Parathyroid adenoma (tissue), 2 donors: Measurements from ENCODE around the gene DPH7.
A peak's percentile ranks its signal among the peaks of the same experiment; 100 is the strongest.
"Not testable (repeated sequence)": the region's sequence is repeated elsewhere in the genome, so short reads cannot be mapped to it uniquely, and the experiment has no call there.

ENCODE experiments used
- H2AFZ ChIP-seq: fragments of 300-600 bp; sonication (generic); one replicate; pipeline ENCODE4 v1.7.0; 2017; ENCODE audit warnings: antibody characterized with exemption, mild to moderate bottlenecking
- H3K27ac ChIP-seq: fragments of 300-600 bp; sonication (generic); one replicate; pipeline ENCODE4 v1.7.0; 2017
- H3K27me3 ChIP-seq: fragments of 300-600 bp; sonication (generic); one replicate; pipeline ENCODE4 v1.7.0; 2017; ENCODE audit warnings: low read length; ENCODE audit not compliant: control insufficient read depth, insufficient read depth
- H3K36me3 ChIP-seq: fragments of 300-600 bp; sonication (generic); one replicate; pipeline ENCODE4 v1.7.0; 2017; ENCODE audit warnings: low read length; ENCODE audit not compliant: control insufficient read depth, insufficient read depth
- H3K4me1 ChIP-seq: fragments of 300-600 bp; sonication (generic); one replicate; pipeline ENCODE4 v1.7.0; 2017; ENCODE audit warnings: control low read depth
- H3K4me2 ChIP-seq: fragments of 300-600 bp; sonication (generic); one replicate; pipeline ENCODE4 v1.7.0; 2017; ENCODE audit warnings: low read length
- H3K4me3 ChIP-seq: fragments of 300-600 bp; sonication (generic); one replicate; pipeline ENCODE4 v1.7.0; 2017; ENCODE audit warnings: low read depth, low read length
- H3K79me2 ChIP-seq: fragments of 300-600 bp; sonication (generic); one replicate; pipeline ENCODE4 v1.7.0; 2017; ENCODE audit warnings: control low read depth
- H3K9ac ChIP-seq: fragments of 300-600 bp; sonication (generic); one replicate; pipeline ENCODE4 v1.7.0; 2017; ENCODE audit warnings: mild to moderate bottlenecking
- H3K9me3 ChIP-seq: fragments of 300-600 bp; sonication (generic); one replicate; pipeline ENCODE4 v1.7.0; 2017; ENCODE audit warnings: low read length; ENCODE audit not compliant: control insufficient read depth
- CTCF ChIP-seq: fragments of 300-600 bp; sonication (generic); IDR thresholded peaks from one replicate; pipeline ENCODE4 v1.7.0; 2017; ENCODE audit warnings: antibody characterized with exemption, mild to moderate bottlenecking
- donor health status: primary hyperparathyroidism.

Gene DPH7

GRCh38 chr9:137551264-137552021 is 27.3 kb downstream of the DPH7 start, which contains the start of gene MRPL41:
MRPL41 (plus strand) TSS chr9:137551879; CDS start chr9:137552082, 203 bp downstream.
- H3K27me3 ChIP-seq = no peaks in the 10 kb centered on the region
- H3K27ac ChIP-seq = peak within 1 kb of the TSS; percentile 49
- H3K9ac ChIP-seq = no peak within 1 kb of the TSS
- no peaks in the 10 kb centered on the region for H3K36me3 ChIP-seq
- peak within 1 kb of the TSS; percentile 75 for H3K4me3 ChIP-seq
- no peaks in the 10 kb centered on the region for H3K79me2 ChIP-seq
- H3K4me1 ChIP-seq = no peaks in the 10 kb centered on the region
- H2AFZ ChIP-seq = peak within 1 kb of the TSS; percentile 79
- no peaks in the 10 kb centered on the region for H3K9me3 ChIP-seq
- TF ChIP-seq CTCF = peak; percentile 29
- peak within 1 kb of the TSS; percentile 96 for H3K4me2 ChIP-seq

GRCh38 chr9:137550958-137551263 is 27.8 kb downstream of the DPH7 start:
- peak overlapping the region; percentile 76 for H3K4me2 ChIP-seq
- H3K4me3 ChIP-seq = peak overlapping the region; percentile 53
- H3K36me3 ChIP-seq, H3K27me3 ChIP-seq, H3K4me1 ChIP-seq, H3K79me2 ChIP-seq, H3K9ac ChIP-seq, H3K9me3 ChIP-seq, H3K27ac ChIP-seq: not testable (repeated sequence)
- H2AFZ ChIP-seq = peak overlapping the region; percentile 79

- H3K4me1 ChIP-seq = no peaks in the 10 kb centered on the region
- H2AFZ ChIP-seq = peak within 1 kb of the TSS; percentile 80
- H3K27ac ChIP-seq = peak within 1 kb of the TSS; percentile 69
- no peaks in the 10 kb centered on the region for H3K27me3 ChIP-seq
- no peaks in the 10 kb centered on the region for H3K9me3 ChIP-seq
- no peaks in the 10 kb centered on the region for H3K36me3 ChIP-seq
- H3K4me3 ChIP-seq = peak within 1 kb of the TSS; percentile 53
- H3K79me2 ChIP-seq = no peaks in the 10 kb centered on the region
- no peak within 1 kb of the TSS for H3K9ac ChIP-seq
- peak within 1 kb of the TSS; percentile 88 for H3K4me2 ChIP-seq
- TF ChIP-seq CTCF = no peak
Observed at GRCh38 chr9:137550231-137550621, 28.5 kb downstream of the DPH7 start, which contains the start of gene PNPLA7. PNPLA7 (minus strand) TSS chr9:137550402; CDS start chr9:137550197, 205 bp downstream.

- no peak overlapping the region for H3K4me2 ChIP-seq
- H3K4me1 ChIP-seq = no peaks in the 10 kb centered on the region
- TF ChIP-seq CTCF = no peak
- H3K27me3 ChIP-seq = no peaks in the 10 kb centered on the region
- H3K79me2 ChIP-seq = no peaks in the 10 kb centered on the region
- no peaks in the 10 kb centered on the region for H3K9me3 ChIP-seq
- H3K36me3 ChIP-seq = no peaks in the 10 kb centered on the region
- no peak overlapping the region for H3K27ac ChIP-seq
- H3K4me3 ChIP-seq = no peak overlapping the region
- no peak overlapping the region for H3K9ac ChIP-seq
- H2AFZ ChIP-seq = no peak overlapping the region
Observed at GRCh38 chr9:137547687-137548543, 30.8 kb downstream of the DPH7 start.

GRCh38 chr9:137545123-137545522 is 33.6 kb downstream of the DPH7 start:
- H3K79me2 ChIP-seq = no peaks in the 10 kb centered on the region
- no peaks in the 10 kb centered on the region for H3K9me3 ChIP-seq
- no peak overlapping the region for H3K4me3 ChIP-seq
- H3K4me1 ChIP-seq = no peaks in the 10 kb centered on the region
- no peaks in the 10 kb centered on the region for H3K36me3 ChIP-seq
- no peak for TF ChIP-seq CTCF
- H3K4me2 ChIP-seq = no peak overlapping the region
- H3K27ac ChIP-seq = no peak overlapping the region
- no peak overlapping the region for H3K9ac ChIP-seq
- H2AFZ ChIP-seq = no peak overlapping the region
- H3K27me3 ChIP-seq = no peaks in the 10 kb centered on the region
